Measurements from ENCODE around the gene KCTD8. TPM values are rescaled to one million over a fixed set of nuclear protein-coding genes. Genes with fewer than 3 reads are reported as not detected.

The KCTD8 gene
- total RNA-seq, 1 donor from 2014 or later: 0.19 TPM

- intact Hi-C loops (cut with DNase I): no loop called here
- DNase-seq (ENCODE audit: missing footprints) (no peak), ATAC-seq (no peak)
Measured at GRCh38 chr4:44354172-44354571, 94.4 kb downstream of the KCTD8 start.

DNA sequence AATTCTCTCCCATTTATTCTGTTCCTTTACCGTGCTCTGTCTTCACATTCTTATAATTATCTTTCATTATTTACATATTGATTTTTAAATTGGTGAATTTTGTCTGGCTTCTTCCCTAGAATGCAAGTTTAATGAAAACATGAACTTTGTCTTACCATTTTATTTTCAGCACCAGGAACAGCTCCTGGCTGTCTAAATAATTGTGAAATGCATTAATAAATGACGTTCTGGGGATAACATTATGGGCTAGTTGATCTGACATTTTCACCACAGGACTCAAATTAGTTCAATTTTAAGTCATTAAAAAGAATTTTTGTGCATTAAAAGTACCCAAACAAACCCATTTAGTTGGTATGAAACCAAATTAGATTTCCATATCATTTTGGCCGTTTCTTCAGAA is 97.5 kb downstream of the KCTD8 start:
- DNase-seq (ENCODE audit: missing footprints) (no peak), ATAC-seq (no peak)
- intact Hi-C loops (cut with DNase I): no loop called here

- intact Hi-C loops (cut with DNase I): no loop called here
- ATAC-seq (no peak), DNase-seq (ENCODE audit: missing footprints) (no peak)
Measured at GRCh38 chr4:44342800-44343199, 105.8 kb downstream of the KCTD8 start.

DNA sequence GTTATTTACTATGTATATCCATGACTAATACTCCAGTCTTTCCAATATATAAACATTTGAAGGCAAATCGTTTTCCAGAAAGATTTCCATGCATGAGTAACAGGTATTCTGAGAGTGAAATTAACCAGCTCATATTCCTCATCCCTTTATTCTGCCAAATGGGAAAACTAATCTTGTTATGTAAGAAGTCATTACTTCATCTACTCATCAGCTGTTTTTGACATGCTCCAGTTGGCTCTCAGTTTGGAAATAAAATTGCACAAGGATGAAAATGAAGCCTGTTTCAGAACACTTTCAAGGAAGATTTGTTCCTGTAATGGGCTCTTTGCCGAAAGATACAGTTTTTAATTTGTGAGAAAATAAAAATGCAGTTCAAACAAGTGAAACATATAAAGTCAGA is 121.9 kb downstream of the KCTD8 start:
- DNase-seq (ENCODE audit: missing footprints) (no peak), ATAC-seq (peak; percentile 37)
- intact Hi-C loops (cut with DNase I): no loop called here

DNA sequence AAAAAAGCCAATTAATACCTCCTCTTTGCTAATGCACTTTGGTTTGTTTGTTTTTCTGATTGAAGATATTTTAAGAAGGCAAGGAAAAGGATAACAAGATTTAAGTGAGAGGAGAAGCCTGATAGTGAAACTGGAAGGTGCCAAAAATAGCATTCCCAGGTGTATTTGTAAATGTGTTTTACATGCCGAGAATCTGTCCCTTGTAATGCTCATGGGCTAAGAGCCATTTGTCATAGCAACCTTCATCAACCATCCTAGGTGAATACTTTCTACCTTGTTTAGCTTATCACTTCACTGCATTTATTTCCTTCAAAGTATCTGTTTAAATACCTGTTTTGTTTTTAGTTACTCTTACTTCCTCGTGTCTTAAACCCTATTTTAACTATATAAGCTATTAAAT is 127.8 kb downstream of the KCTD8 start:
- DNase-seq (ENCODE audit: missing footprints) (no peak), ATAC-seq (no peak)
- intact Hi-C loops (cut with DNase I): no loop called here

GRCh38 chr4:44319129-44319528 is 129.5 kb downstream of the KCTD8 start:
- intact Hi-C loops (cut with DNase I): no loop called here

GRCh38 chr4:44313702-44314101 is 134.9 kb downstream of the KCTD8 start:
- no peak for DNase-seq (ENCODE audit: missing footprints)
- intact Hi-C loops (cut with DNase I): no loop called here
- ATAC-seq: no peak

More at GRCh38 chr4:44319129-44319528, 129.5 kb downstream of the KCTD8 start:
- DNase-seq (ENCODE audit: missing footprints) (no peak), ATAC-seq (no peak)

DNA sequence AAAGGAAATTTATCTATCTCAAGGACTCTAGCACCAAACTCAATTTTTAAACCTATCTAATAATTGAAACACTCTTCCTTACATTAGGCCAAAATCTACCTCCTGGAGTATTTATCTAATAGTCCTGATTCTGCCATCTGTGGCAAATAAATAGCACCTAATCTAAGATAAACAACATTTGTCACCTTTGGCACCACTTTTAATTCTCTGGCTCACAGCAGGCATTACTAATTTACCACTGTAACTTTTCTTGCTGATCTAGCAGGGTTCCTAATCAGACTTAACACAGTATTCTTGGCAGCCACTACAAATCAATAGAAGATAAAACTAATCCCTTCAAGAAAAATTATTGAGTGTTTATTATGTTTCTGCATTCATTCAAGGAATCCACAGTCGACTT is 161.1 kb downstream of the KCTD8 start:
- intact Hi-C loops (cut with DNase I): no loop called here
- ATAC-seq (no peak), DNase-seq (ENCODE audit: missing footprints) (no peak)

GRCh38 chr4:44279469-44279868 is 169.1 kb downstream of the KCTD8 start:
- DNase-seq (ENCODE audit: missing footprints): no peak
- no peak for ATAC-seq
- intact Hi-C loops (cut with DNase I): no loop called here

GRCh38 chr4:44279066-44279465 is 169.5 kb downstream of the KCTD8 start:
- ATAC-seq (no peak), DNase-seq (ENCODE audit: missing footprints) (no peak)
- intact Hi-C loops (cut with DNase I): no loop called here

DNA sequence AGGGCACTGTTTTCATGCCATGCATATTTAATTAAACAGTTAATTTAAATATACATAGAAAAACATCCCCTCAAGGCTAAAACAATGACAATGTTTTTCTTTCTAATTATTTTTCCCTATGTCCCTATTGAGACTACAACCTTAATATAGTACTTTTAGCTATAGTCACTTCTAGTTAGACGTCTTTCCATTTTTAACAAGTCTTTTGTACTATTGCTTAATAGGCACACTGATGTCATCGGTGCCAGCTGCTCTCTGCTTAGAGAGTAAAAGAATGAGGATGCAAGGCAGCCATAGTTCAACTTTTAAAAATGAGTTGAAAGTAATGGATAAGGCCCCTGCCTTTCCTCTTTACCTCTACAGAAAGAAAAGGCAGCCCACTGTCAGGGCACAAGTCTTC is 191.1 kb downstream of the KCTD8 start:
- intact Hi-C loops (cut with DNase I): no loop called here
- ATAC-seq (no peak), DNase-seq (ENCODE audit: missing footprints) (no peak)

- intact Hi-C loops (cut with DNase I): no loop called here
- DNase-seq (ENCODE audit: missing footprints) (no peak), ATAC-seq (no peak)
Measured at GRCh38 chr4:44256414-44256813, 192.2 kb downstream of the KCTD8 start.

DNA sequence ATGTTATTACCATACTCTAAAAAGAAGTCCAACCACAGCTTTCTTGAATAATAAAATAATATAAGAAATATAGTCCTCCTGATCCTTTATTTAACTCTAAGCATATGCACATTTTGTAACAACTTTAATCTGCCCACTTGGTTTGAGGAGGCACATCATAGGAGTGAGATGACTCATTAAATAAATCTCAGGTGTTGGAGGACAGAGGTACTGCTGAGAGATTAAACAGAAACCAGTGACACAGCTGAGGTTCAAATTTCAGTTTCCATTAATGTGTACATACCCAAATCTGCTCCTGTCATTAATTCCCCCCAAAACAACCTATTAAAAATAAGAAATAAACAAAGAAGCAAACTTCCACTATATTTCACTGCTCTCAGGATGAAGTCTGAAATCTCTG is 211.0 kb downstream of the KCTD8 start:
- DNase-seq (ENCODE audit: missing footprints): no peak
- ATAC-seq: no peak
- intact Hi-C loops (cut with DNase I): no loop called here

DNA sequence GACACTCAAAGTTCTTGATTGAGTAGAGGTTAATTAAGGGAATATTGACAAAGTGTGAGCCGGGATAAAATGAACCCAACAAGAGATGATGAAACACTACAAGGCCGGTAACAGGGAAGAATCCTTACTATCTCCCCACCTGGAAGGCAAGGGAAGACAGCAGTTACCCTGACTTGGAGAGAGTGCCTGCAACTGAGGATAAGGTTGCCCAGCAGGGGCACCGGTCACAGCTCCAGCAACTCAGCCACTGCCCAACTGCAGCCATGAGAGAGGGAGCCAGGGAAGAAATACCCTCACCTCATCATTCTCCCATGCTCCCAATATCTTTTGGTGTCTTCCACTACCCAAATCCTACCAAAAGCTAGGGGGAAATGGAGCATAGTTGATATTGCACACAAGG is 212.7 kb downstream of the KCTD8 start:
- no peak for ATAC-seq
- intact Hi-C loops (cut with DNase I): no loop called here
- no peak for DNase-seq (ENCODE audit: missing footprints)

GRCh38 chr4:44232262-44232661 is 216.3 kb downstream of the KCTD8 start:
- DNase-seq (ENCODE audit: missing footprints): no peak
- no peak for ATAC-seq
- intact Hi-C loops (cut with DNase I): no loop called here

- intact Hi-C loops (cut with DNase I): no loop called here
Measured at GRCh38 chr4:44231006-44231405, 217.6 kb downstream of the KCTD8 start.

DNA sequence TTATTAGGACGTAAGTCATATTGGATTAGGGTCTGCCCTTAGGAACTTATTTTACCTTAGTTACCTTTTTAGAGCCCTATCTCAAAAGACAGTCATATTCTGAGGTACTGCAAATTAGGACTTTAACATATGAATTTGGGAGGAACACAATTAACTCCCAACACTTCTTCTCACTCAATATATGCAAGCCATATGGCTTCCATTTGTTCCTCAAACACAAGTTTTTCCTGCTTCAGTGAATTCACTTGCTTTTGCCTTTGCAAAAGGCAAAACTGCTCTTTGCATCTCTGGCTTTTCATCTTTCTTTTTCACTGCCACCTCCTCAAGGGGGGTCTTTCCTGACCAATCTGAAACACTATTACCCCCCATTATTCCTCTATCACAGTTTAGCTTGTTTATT is 220.3 kb downstream of the KCTD8 start:
- ATAC-seq: no peak
- intact Hi-C loops (cut with DNase I): no loop called here
- DNase-seq (ENCODE audit: missing footprints): no peak

More at GRCh38 chr4:44231006-44231405, 217.6 kb downstream of the KCTD8 start:
- DNase-seq (ENCODE audit: missing footprints) (no peak), ATAC-seq (no peak)

GRCh38 chr4:44221407-44221806 is 227.2 kb downstream of the KCTD8 start:
- DNase-seq (ENCODE audit: missing footprints) (no peak), ATAC-seq (no peak)
- intact Hi-C loops (cut with DNase I): no loop called here

- ATAC-seq: no peak
- intact Hi-C loops (cut with DNase I): no loop called here
Measured at GRCh38 chr4:44210750-44211149, 237.9 kb downstream of the KCTD8 start.

DNA sequence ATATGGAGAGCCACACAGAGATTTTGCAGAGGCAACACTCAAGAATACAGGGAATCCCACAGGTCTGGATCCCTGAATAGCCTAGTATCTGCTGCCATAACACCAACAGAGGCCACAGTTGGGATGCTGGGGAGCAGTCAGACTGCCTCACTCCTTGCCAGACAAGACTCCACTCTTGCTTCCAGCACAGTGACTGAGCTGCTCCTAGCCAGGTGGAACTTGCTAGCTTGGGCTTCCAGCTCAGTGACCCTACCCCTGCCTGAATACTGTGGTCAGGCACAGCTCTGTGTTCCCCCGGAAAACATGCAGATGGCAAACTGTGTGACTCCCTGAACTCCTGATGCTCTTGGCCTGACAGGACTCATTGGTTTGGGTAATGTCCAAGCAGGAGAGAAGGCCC is 251.8 kb downstream of the KCTD8 start:
- no peak for ATAC-seq
- intact Hi-C loops (cut with DNase I): no loop called here

More at GRCh38 chr4:44210750-44211149, 237.9 kb downstream of the KCTD8 start:
- DNase-seq (ENCODE audit: missing footprints): no peak

DNA sequence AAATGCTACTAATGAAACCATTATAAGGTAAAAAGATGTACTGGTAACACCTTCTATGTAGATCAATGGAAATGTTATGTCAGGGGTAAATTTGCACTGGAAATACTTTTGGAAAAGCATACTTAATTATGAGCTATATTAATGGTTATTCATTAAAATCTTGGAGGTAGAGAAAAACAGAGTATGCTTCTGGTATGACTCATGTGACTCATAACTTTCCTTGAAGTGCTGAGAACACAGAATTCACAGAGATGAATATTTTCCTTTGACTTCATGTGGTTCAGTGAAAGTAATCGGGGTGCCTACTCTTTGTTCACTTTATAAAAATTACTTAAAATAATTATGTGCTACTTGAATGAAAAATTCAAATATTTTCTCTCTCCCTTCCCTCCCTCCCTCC is 254.2 kb downstream of the KCTD8 start:
- ATAC-seq (no peak), DNase-seq (ENCODE audit: missing footprints) (no peak)
- intact Hi-C loops (cut with DNase I): no loop called here

More for the DNA sequence above, 251.8 kb downstream of the KCTD8 start:
- DNase-seq (ENCODE audit: missing footprints): no peak

DNA sequence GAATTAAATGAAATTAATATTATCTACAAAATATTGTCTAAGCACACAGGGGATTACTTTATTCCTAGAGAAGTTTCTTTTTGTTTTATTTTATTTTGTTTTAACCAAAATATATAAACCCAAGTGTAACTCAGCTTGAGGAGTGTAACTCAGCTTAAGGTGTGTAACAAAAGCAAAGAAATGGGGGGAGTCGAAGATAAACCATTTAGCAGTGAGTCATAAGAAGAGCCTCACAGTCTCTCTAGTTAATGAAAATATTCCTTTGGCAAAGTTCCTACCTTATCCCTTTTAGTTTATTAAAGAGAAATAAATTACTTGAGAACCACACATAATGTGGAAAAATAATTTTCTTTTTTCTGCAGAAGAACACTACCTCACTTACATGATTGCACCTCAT is 261.8 kb downstream of the KCTD8 start:
- intact Hi-C loops (cut with DNase I): no loop called here
- ATAC-seq (no peak), DNase-seq (ENCODE audit: missing footprints) (no peak)
